Stimulated activated CD4-positive, alpha-beta T cell treated with anti-CD3 and anti-CD28 coated beads, Interleukin-4, amount 100 ng/mL, for 1 hour (primary cell): ENCODE results near the gene DNAH3.
"Not testable (repeated sequence)": the region's sequence is repeated elsewhere in the genome, so short reads cannot be mapped to it uniquely, and the experiment has no call there.

Experiments used
- DNase-seq: peaks from one replicate; pipeline ENCODE4 v3.0.0-alpha.2; 2020

Gene DNAH3

GRCh38 chr16:21060027-21060510 lies 90.6 kb downstream of the DNAH3 start:
- DNase-seq, result no peak

DNA sequence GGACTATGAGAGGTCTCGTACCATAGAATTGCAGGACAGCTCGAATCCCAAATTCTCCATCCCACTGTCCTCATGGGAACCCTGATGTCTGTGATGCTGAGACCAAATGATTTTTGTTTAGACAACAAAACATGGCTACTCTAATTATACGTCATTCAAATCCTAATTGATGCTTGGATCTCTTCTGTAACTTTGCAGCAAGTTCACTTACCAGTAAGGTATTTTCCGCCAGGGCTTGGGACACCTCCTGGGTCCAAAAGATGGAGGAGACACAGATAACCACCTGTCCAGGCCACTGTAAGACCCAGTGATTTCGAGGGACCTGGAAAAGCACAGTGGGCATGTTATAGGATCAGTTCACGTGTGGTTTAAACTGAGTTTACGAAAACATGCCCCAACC lies 92.8 kb downstream of the DNAH3 start:
- DNase-seq, result no peak

GRCh38 chr16:21056396-21056795 lies 94.2 kb downstream of the DNAH3 start:
- no peak for DNase-seq

DNA sequence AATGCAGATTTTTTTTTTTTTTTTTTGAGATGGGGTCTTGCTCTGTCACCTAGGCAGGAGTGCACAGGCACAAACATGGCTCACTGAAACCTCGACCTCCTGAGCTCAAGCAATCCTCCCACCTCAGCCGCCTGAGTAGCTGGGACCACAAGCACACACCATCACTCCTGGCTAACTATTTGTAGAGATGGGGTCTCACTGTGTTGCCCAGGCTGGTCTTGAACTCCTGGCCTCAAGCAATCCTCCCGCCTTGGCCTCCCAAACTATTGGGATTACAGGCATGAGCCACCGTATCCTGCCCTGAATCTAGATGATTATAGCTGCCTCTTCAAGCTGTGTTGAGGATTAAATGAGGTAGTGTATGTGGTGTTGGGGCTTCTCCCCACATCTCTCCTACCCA lies 94.9 kb downstream of the DNAH3 start:
- DNase-seq, result not testable (repeated sequence)

DNA sequence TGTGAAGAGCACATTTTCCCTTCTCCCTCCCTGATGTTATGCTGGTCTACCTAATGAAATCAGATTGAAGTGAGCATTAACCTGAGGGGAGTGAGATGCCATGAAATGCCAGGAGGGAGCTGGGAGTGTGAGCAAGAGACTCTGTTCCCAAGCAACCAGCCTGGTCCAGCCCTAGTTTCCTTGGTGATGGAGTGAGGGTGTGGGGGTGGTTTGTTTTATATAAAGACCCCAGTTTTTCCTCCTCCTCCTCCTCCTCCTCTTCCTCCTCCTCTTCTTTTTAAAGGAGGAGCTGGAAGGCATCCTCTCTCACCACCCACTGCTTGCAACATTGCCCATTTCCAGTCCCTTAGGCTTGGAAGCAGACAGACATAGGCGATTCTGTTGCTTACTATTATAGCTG lies 97.1 kb downstream of the DNAH3 start:
- DNase-seq, result no peak

DNA sequence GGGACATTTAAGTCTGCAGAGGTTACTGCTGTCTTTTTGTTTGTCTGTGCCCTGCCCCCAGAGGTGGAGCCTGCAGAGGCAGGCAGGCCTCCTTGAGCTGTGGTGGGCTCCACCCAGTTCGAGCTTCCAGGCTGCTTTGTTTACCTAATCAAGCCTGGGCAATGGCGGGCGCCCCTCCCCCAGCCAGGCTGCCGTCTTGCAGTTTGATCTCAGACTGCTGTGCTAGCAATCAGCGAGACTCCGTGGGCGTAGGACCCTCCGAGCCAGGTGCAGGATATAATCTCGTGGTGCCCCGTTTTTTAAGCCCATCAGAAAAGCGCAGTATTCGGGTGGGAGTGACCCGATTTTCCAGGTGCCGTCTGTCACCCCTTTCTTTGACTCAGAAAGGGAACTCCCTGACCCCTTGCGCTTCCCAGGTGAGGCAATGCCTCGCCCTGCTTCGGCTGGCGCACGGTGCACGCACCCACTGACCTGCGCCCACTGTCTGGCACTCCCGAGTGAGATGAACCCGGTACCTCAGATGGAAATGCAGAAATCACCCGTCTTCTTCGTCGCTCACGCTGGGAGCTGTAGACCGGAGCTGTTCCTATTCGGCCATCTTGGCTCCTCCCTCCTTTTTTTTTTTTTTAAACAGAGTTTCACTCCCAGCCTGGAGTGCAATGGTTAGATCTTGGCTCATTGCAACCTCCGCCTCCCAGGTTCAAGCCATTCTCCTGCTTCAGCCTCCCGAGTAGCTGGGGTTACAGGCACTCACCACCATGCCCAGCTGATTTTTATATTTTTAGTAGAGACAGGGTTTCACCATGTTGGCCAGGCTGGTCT lies 102.3 kb downstream of the DNAH3 start:
- DNase-seq, result not testable (repeated sequence)

DNA sequence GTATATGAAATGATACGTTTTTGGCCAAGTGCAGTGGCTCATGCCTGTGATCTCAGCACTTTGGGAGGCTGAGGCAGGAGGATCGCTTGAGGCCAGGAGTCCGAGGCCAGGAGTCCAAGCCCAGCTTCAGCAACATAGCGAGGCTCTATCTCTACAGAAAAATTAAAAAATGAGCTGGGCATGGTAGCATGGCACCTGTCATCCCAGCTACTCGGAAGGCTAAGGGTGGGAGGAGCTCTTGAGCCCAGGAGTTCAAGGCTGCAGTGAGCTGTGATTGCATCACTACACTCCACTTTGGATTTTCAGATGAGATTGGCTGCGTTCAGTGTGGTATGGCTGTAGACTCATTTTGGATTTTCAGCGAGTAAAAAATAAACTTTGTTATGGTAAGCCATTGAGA lies 112.4 kb downstream of the DNAH3 start:
- DNase-seq, result no peak

- no peak for DNase-seq
Observed at GRCh38 chr16:21037736-21038135, 112.9 kb downstream of the DNAH3 start.

DNA sequence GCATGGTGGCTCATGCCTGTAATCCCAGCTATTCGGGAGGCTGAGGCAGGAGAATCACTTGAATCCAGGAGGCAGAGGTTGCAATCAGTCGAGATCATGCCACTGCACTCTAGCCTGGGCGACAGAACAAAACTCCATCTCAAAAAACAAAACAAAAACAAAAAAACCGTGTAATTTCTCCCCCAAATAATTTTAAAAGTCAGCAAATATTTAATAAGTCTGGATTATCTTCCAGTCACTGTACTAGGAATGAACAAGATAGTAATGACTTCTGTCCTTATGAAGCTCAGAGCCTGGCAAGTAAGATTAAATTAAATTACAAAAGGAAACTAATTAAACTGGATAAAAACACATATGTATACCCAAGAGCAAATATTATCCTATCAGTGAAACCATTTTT lies 113.5 kb downstream of the DNAH3 start:
- DNase-seq, result no peak

GRCh38 chr16:21036471-21036870 lies 114.2 kb downstream of the DNAH3 start:
- no peak for DNase-seq

DNA sequence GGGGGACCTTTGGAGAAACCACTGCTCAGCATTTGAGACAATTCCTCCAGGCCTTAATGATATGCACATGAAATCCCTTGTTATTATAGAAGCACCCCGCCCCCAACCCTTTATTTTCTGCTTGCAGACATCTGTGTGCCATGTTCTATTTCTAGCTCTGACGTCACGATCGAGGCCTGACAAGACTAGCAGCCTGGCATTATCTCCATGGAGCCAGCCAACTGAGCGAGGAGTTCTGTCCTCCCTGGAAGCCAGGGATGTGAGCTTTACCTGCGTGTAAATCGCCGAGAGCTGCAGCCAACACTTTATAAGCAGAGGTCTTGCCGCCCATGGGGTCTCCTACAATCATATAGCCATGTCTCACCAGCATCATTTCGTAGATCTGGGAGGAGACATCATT lies 116.9 kb downstream of the DNAH3 start:
- DNase-seq, result no peak

- no peak for DNase-seq
Observed at GRCh38 chr16:21033264-21033663, 117.4 kb downstream of the DNAH3 start.

- no peak for DNase-seq
Observed at GRCh38 chr16:21028728-21029127, 121.9 kb downstream of the DNAH3 start.

DNA sequence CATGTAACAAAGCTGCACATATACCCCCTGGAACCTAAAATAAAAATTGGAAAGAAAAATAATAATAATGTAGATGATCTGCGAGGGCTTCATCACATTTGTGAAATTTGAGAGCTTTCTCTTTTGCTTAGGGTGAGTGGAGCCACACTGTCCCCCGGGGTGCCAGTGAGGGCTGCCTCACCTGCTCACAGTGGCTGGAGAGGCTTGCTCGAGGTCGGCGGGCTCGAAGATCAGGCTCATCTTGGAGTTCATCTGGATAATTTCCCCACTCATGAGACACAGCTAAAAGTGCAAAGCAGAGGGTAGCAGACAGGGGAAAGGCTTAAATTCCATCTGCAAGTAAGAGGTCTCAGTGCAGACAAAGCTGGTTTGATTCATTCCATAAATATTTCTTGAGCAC lies 123.8 kb downstream of the DNAH3 start:
- DNase-seq, result no peak

DNA sequence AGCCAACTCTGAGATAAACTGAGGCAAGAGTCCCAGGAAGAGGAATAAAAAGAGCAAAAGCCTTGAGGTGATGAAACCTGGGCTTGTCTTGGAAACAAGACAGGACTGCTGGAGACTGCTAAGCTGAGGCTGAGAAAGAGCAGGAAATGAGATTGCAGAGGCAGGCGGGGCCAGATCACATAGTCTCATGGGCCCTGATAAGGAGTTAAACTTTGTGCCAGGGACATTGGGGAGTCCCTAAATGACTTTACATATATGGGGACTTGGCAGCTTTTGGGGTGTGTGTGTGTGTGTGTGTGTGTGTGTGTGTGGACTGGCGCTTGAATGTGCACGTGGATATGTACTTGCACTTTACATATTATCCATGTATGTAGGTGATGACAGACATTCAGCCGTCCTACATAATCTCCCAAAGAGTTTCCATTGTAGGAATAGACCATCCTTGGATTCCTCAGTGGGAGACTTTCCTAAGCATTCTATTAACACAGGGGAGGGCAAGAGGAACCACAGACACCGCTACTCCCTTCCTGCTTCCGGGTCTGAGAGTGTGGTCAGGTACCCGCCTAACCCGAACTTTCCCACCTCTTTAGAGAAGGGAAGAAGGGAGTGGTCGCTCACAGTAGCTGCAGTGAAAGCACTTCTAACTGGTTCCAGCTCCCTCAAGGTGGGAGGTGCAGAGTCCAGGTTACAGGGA lies 127.0 kb downstream of the DNAH3 start:
- no peak for DNase-seq

GRCh38 chr16:21021316-21021715 lies 129.3 kb downstream of the DNAH3 start:
- no peak for DNase-seq

DNA sequence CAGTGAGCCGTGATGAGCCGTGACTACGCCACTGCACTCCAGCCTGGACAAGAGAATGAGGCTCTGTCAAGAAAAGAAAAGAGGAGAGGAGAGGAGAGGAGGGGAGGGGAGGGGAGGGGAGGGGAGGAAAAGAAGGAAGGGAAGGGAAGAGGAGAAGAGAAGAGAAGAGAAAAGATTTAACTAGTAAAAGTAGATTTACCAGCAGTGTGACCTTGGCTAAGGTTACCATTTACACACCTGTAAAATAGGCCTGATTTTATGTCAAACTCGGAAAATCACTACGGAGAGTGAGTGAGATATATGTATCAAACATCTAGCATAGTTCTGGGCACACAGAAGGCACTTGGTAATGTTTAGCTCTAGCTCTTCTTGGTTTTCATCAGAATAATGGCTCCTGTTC lies 140.8 kb downstream of the DNAH3 start:
- DNase-seq, result no peak

DNA sequence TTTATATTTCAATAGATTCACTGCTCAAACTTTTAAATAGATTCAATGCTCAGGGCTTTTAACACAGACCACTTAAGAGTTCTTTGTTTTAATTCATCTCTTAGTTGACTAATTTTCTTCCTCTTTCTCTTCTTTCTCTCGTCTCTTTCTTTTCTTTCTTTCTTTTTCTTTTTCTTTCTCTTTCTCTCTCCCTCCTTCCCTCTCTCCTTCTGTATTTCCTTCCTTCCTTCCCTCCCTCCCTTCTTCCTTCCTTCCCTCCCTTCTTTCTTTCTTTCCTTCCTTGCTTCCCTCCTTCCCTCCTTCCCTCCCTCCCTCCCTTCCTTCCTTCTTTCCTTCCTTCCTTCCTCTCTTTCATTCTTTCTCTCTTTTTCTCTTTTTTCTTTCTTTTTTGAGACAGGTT lies 145.6 kb downstream of the DNAH3 start:
- no peak for DNase-seq

DNA sequence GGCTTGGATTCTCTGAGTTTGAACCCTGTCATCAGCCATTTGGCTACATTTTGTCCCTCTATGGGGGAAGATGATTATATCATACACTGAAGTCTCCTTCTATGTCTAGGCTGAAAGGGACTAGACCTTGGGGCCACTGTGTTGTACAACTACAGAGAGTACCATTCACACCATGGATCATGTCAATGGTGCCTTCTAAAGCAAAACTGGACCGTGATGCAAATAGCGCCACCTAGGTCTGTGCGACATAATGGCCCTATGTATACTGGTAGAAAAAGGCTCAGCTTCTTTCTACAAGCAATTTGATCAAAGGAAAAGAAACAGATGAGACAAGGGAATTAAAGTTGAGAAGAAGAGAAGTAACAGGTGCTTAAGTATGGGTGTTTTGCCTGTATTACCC lies 149.4 kb downstream of the DNAH3 start:
- DNase-seq, result peak; percentile 3

DNA sequence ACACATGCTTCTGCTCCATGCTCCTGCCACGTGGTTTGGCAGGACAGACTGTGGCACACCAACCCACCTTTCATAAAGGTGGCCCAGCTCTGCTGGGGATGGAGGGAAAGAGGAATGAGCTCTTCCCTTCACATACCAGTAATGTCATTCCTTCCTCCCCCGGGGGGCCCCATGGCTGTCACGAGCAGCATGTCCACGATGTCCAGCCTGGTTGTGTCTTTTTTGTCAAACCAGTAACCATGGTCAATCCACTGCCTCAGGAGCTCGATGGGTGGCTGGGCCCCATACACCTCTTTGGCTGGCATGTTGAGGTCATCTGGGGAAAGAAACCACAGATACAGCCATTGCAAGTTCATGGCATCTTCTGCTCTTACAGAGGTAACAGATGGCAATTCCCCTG lies 153.5 kb downstream of the DNAH3 start:
- no peak for DNase-seq

GRCh38 chr16:20995711-20996110 lies 154.9 kb downstream of the DNAH3 start:
- no peak for DNase-seq

DNA sequence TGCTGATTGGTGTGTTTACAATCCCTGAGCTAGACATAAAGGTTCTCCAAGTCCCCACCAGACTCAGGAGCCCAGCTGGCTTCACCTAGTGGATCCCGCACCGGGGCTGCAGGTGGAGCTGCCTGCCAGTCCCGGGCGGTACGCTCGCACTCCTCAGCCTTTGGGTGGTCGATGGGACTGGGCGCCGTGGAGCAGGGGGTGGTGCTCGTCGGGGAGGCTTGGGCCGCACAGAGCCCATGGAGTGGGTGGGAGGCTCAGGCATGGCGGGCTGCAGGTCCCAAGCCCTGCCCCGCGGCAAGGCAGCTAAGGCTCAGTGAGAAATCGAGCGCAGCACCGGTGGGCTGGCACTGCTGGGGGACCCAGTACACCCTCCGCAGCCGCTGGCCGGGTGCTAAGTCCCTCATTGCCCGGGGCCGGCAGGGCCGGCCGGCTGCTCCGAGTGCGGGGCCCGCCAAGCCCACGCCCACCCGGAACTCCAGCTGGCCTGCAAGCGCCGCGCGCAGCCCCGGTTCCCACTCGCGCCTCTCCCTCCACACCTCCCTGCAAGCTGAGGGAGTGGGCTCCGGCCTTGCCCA lies 161.1 kb downstream of the DNAH3 start:
- DNase-seq, result not testable (repeated sequence)

GRCh38 chr16:20987049-20987448 lies 163.6 kb downstream of the DNAH3 start:
- no peak for DNase-seq

DNA sequence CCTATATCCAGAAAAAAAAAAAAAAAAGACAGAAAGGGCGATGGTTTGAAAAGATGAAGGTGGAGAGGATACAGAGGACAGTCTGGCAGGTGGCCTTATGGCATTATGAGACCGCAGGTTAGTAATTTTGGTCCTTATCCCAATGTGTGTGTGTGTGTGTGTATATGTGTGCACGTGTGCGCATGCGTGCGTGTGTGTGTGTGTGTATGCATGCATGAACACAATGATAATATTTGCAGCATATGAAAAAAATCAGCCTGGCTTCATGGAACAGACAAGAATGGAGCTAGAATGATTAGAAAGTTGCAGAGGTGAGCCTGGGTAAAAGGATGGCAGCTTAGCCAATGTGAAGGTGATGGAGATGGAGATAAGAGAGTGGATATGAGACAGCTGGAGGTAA lies 166.6 kb downstream of the DNAH3 start:
- no peak for DNase-seq
